ENCODE measurements around the gene STS. TPM values are rescaled to one million over a fixed set of nuclear protein-coding genes. Genes with fewer than 3 reads are reported as not detected.

Gene STS
- total and polyA plus RNA-seq, 2 of the 8 experiments (the other 6 are each of a cell fraction or from before 2014, with no cell fraction given) = 0.67 to 1.5 TPM

DNA sequence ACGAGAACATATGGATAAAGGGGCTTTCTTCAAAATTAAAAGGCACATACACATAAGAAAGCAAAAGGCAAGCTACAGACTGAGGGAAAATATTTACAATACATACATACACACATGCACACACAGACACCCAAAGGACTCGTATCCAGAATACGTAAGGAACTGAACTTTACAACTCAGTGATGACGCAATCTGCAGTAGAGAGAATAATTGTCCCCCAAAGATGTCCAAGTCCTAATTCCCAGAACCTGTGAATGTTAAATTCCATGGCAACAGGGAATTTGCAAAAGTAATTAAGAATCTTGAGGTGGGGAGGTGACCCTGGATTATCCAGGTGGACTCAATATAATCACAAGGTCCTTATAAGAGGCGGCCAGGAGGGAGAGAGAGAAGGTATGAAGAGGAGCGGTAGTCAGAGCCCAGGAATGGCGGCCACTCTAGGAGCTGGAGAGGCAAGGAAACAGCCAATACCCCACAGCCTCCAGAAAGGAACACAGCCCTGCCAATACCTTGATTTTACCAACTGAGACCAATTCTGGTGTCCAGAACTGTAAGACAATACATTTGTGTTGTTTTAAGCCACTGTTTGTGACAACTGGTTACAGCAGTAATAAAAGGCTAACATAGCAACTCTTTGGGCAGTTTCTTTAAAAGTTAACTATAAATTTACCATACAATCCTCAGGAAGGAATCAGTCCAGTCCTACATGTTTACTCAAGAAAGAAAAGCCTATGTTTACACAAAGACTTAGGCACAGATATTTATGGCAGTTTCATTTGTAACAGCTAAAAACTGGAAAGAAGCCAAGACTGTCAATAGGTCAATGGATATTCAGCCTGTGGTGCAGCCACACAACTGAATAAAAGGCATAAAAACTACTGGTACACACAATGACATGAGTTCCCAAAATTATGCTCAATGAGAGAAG is 27.3 kb upstream of the STS start (continued):
- TF ChIP-seq, protein P1, sequence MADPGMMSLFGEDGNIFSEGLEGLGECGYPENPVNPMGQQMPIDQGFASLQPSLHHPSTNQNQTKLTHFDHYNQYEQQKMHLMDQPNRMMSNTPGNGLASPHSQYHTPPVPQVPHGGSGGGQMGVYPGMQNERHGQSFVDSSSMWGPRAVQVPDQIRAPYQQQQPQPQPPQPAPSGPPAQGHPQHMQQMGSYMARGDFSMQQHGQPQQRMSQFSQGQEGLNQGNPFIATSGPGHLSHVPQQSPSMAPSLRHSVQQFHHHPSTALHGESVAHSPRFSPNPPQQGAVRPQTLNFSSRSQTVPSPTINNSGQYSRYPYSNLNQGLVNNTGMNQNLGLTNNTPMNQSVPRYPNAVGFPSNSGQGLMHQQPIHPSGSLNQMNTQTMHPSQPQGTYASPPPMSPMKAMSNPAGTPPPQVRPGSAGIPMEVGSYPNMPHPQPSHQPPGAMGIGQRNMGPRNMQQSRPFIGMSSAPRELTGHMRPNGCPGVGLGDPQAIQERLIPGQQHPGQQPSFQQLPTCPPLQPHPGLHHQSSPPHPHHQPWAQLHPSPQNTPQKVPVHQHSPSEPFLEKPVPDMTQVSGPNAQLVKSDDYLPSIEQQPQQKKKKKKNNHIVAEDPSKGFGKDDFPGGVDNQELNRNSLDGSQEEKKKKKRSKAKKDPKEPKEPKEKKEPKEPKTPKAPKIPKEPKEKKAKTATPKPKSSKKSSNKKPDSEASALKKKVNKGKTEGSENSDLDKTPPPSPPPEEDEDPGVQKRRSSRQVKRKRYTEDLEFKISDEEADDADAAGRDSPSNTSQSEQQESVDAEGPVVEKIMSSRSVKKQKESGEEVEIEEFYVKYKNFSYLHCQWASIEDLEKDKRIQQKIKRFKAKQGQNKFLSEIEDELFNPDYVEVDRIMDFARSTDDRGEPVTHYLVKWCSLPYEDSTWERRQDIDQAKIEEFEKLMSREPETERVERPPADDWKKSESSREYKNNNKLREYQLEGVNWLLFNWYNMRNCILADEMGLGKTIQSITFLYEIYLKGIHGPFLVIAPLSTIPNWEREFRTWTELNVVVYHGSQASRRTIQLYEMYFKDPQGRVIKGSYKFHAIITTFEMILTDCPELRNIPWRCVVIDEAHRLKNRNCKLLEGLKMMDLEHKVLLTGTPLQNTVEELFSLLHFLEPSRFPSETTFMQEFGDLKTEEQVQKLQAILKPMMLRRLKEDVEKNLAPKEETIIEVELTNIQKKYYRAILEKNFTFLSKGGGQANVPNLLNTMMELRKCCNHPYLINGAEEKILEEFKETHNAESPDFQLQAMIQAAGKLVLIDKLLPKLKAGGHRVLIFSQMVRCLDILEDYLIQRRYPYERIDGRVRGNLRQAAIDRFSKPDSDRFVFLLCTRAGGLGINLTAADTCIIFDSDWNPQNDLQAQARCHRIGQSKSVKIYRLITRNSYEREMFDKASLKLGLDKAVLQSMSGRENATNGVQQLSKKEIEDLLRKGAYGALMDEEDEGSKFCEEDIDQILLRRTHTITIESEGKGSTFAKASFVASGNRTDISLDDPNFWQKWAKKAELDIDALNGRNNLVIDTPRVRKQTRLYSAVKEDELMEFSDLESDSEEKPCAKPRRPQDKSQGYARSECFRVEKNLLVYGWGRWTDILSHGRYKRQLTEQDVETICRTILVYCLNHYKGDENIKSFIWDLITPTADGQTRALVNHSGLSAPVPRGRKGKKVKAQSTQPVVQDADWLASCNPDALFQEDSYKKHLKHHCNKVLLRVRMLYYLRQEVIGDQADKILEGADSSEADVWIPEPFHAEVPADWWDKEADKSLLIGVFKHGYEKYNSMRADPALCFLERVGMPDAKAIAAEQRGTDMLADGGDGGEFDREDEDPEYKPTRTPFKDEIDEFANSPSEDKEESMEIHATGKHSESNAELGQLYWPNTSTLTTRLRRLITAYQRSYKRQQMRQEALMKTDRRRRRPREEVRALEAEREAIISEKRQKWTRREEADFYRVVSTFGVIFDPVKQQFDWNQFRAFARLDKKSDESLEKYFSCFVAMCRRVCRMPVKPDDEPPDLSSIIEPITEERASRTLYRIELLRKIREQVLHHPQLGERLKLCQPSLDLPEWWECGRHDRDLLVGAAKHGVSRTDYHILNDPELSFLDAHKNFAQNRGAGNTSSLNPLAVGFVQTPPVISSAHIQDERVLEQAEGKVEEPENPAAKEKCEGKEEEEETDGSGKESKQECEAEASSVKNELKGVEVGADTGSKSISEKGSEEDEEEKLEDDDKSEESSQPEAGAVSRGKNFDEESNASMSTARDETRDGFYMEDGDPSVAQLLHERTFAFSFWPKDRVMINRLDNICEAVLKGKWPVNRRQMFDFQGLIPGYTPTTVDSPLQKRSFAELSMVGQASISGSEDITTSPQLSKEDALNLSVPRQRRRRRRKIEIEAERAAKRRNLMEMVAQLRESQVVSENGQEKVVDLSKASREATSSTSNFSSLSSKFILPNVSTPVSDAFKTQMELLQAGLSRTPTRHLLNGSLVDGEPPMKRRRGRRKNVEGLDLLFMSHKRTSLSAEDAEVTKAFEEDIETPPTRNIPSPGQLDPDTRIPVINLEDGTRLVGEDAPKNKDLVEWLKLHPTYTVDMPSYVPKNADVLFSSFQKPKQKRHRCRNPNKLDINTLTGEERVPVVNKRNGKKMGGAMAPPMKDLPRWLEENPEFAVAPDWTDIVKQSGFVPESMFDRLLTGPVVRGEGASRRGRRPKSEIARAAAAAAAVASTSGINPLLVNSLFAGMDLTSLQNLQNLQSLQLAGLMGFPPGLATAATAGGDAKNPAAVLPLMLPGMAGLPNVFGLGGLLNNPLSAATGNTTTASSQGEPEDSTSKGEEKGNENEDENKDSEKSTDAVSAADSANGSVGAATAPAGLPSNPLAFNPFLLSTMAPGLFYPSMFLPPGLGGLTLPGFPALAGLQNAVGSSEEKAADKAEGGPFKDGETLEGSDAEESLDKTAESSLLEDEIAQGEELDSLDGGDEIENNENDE (IDR thresholded peaks at IDR 0.05; ENCODE audit: insufficient replicate concordance, low read length) = no peak
- no peak for TF ChIP-seq SP2 (IDR thresholded peaks at IDR 0.05; ENCODE audit: low read length)
- TF ChIP-seq JUN (IDR thresholded peaks at IDR 0.05; ENCODE audit: low read depth, low read length) = no peak
- no peak for TF ChIP-seq RNF2 (IDR thresholded peaks at IDR 0.05; ENCODE audit: borderline replicate concordance, low read depth, low read length, missing control alignments, poor library complexity, severe bottlenecking)
- no peak for TF ChIP-seq RAD21 (IDR thresholded peaks at IDR 0.05 in 1 of 2, conservative IDR thresholded peaks at IDR 0.05 in 1 of 2; ENCODE audit: low read depth in 2 of 2, low read length in 2 of 2)
- TF ChIP-seq SUZ12 (IDR thresholded peaks at IDR 0.05; ENCODE audit: low read length) = no peak
- no peak for TF ChIP-seq ASH2L (IDR thresholded peaks at IDR 0.05; ENCODE audit: low read length)
- no peak for TF ChIP-seq RXRA (IDR thresholded peaks at IDR 0.05; ENCODE audit: insufficient read depth, low read depth, low read length)
